ENCODE measurements around the gene PRXL2C.
"Not testable (repeated sequence)": the region's sequence is repeated elsewhere in the genome, so short reads cannot be mapped to it uniquely, and the experiment has no call there.

The PRXL2C gene

GRCh38 chr9:96655198-96655851 lies at the start of gene PRXL2C:
PRXL2C (minus strand) TSS chr9:96655317; CDS start chr9:96655281, 36 bp downstream.
- peak; percentile 76 to 78 for DNase-seq (ENCODE audit: low read depth in 2 of 2)

- not testable (repeated sequence) for DNase-seq (ENCODE audit: low read depth in 2 of 2)
Measured at GRCh38 chr9:96700721-96701375, 45.7 kb upstream of the PRXL2C start.

GRCh38 chr9:96691326-96691725 lies 36.2 kb upstream of the PRXL2C start:
- no peak for DNase-seq (ENCODE audit: low read depth in 2 of 2)

- no peak for DNase-seq (ENCODE audit: low read depth in 2 of 2)
Measured at GRCh38 chr9:96688745-96689464, 33.8 kb upstream of the PRXL2C start.

- no peak for DNase-seq (ENCODE audit: low read depth in 2 of 2)
Measured at GRCh38 chr9:96688187-96688586, 33.1 kb upstream of the PRXL2C start.

GRCh38 chr9:96686638-96687335 lies 31.7 kb upstream of the PRXL2C start:
- DNase-seq (ENCODE audit: low read depth in 2 of 2): peak; percentile 50 to 68

GRCh38 chr9:96680812-96681499 lies 25.8 kb upstream of the PRXL2C start:
- no peak for DNase-seq (ENCODE audit: low read depth in 2 of 2)

- no peak for DNase-seq (ENCODE audit: low read depth in 2 of 2)
Measured at GRCh38 chr9:96674906-96675538, 19.9 kb upstream of the PRXL2C start.

GRCh38 chr9:96673786-96674185 lies 18.7 kb upstream of the PRXL2C start:
- not testable (repeated sequence) for DNase-seq (ENCODE audit: low read depth in 2 of 2)

- no peak for DNase-seq (ENCODE audit: low read depth in 2 of 2)
Measured at GRCh38 chr9:96668868-96669534, 13.9 kb upstream of the PRXL2C start.

- no peak for DNase-seq (ENCODE audit: low read depth in 2 of 2)
Measured at GRCh38 chr9:96667363-96667728, 12.2 kb upstream of the PRXL2C start.

- DNase-seq (ENCODE audit: low read depth in 2 of 2): not testable (repeated sequence)
Measured at GRCh38 chr9:96666653-96667362, 11.7 kb upstream of the PRXL2C start.

- DNase-seq (ENCODE audit: low read depth in 2 of 2): no peak
Measured at GRCh38 chr9:96665789-96666188, 10.7 kb upstream of the PRXL2C start.

GRCh38 chr9:96663506-96664120 lies 8.5 kb upstream of the PRXL2C start:
- DNase-seq (ENCODE audit: low read depth in 2 of 2): no peak

GRCh38 chr9:96661711-96662110 lies 6.6 kb upstream of the PRXL2C start:
- DNase-seq (ENCODE audit: low read depth in 2 of 2): no peak

GRCh38 chr9:96660692-96661248 lies 5.7 kb upstream of the PRXL2C start:
- no peak for DNase-seq (ENCODE audit: low read depth in 2 of 2)

- peak; percentile 48 to 58 for DNase-seq (ENCODE audit: low read depth in 2 of 2)
Measured at GRCh38 chr9:96654450-96655197, 493 bp downstream of the PRXL2C start.

- no peak for DNase-seq (ENCODE audit: low read depth in 2 of 2)
Measured at GRCh38 chr9:96651626-96652025, 3.5 kb downstream of the PRXL2C start.
